SK-N-SH (cell line): ENCODE results near the gene KIAA0319L.

Experiments
- FOSL2 ChIP-seq: IDR thresholded peaks from 2 replicates; pipeline ENCODE4 v1.4.0; 2012; ENCODE audit warnings: low read depth, mild to moderate bottlenecking, moderate library complexity, borderline replicate concordance
- NRF1 ChIP-seq: IDR thresholded peaks from 2 replicates; pipeline ENCODE4 v1.6.1; 2012; ENCODE audit warnings: low read depth, mild to moderate bottlenecking, low read length

DNA sequence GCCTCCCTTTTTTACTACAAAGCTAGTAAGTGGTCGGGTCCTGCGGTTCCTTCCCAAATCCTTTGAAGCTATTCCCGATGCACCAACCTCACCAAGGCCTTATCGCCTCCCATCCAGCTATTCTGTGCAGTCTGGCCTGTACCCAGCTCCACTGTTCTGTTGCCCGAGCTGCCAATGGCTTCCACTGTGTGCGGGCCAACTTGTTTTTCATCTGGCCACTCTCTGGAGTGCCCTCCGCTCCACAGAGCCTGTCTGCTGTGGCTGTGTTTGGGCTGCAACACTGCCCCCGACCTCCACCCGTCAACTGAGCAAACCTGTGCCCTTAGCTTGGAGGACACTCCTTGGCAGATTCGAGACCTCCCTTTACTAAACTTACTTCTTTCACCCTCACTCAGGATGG lies 125.0 kb downstream of the KIAA0319L start:
- TF ChIP-seq NRF1: no peak
- no peak for TF ChIP-seq FOSL2
